ENCODE data around the gene HOMER2. TPM values are rescaled to one million over a fixed set of nuclear protein-coding genes. Genes with fewer than 3 reads are reported as not detected.

HOMER2 gene
- total and polyA plus RNA-seq, 4 donors, result 4.3 to 62.0 (median 23.6) TPM

DNA sequence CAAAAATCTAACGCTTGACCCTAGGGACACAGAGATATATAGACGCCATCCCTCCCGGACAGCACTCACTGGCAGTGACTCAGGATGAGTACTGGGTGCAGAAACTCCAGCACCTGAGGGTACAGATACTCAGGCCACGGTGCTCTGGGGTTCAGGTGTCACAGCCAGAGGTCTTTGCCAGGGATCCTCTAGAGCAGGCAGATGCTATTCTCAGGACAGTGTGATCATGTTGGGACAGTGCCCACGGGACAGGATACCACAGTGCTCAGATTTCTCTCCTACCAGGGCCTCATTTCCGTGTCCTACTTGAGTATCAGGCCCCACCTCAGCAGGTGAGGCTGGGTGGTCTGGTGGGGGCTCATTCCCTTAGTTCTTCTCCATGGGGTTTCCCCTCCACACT lies 34.4 kb downstream of the HOMER2 start:
- DNase-seq (ENCODE audit: low spot score), result no peak
- no peaks in the 10 kb centered on the region for H3K9me3 ChIP-seq (ENCODE audit: control insufficient read depth in 4 of 4, low read length in 3 of 4)
- no peaks in the 10 kb centered on the region for H3K27me3 ChIP-seq (ENCODE audit: control insufficient read depth in 4 of 4, insufficient read depth in 4 of 4, low read length in 3 of 4)
- H3K4me1 ChIP-seq (ENCODE audit: control insufficient read depth in 4 of 4, insufficient read depth in 4 of 4, low read length in 3 of 4), result peaks cover 11 to 57% (median 30%) of the 10 kb centered on the region in 4 donors
- 72% methylated on average over 6 of the region's 6 CpGs for WGBS
- H3K9ac ChIP-seq (ENCODE audit: low read depth in 1 of 2, low read length in 2 of 2), result no peak overlapping the region
- H3K27ac ChIP-seq (ENCODE audit: low read depth in 1 of 2, low read length in 2 of 2), result peak overlapping the region; percentile 86 to 96
- TF ChIP-seq, protein P1, sequence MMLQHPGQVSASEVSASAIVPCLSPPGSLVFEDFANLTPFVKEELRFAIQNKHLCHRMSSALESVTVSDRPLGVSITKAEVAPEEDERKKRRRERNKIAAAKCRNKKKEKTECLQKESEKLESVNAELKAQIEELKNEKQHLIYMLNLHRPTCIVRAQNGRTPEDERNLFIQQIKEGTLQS (IDR thresholded peaks at IDR 0.05), result no peak
- TF ChIP-seq GABPA (IDR thresholded peaks at IDR 0.05 in 1 of 2, conservative IDR thresholded peaks at IDR 0.05 in 1 of 2) (no peak), FOXA1 (IDR thresholded peaks at IDR 0.05) (no peak), FOXA2 (IDR thresholded peaks at IDR 0.05) (no peak), NR2F2 (IDR thresholded peaks at IDR 0.05) (no peak), TAF1 (conservative IDR thresholded peaks at IDR 0.05) (no peak), SP1 (IDR thresholded peaks at IDR 0.05) (no peak), YY1 (IDR thresholded peaks at IDR 0.05) (no peak), HNF4G (IDR thresholded peaks at IDR 0.05) (no peak), EGR1 (IDR thresholded peaks at IDR 0.05; ENCODE audit: low read depth in 2 of 2) (no peak), RAD21 (IDR thresholded peaks at IDR 0.05) (no peak)
- TF ChIP-seq, protein P2, sequence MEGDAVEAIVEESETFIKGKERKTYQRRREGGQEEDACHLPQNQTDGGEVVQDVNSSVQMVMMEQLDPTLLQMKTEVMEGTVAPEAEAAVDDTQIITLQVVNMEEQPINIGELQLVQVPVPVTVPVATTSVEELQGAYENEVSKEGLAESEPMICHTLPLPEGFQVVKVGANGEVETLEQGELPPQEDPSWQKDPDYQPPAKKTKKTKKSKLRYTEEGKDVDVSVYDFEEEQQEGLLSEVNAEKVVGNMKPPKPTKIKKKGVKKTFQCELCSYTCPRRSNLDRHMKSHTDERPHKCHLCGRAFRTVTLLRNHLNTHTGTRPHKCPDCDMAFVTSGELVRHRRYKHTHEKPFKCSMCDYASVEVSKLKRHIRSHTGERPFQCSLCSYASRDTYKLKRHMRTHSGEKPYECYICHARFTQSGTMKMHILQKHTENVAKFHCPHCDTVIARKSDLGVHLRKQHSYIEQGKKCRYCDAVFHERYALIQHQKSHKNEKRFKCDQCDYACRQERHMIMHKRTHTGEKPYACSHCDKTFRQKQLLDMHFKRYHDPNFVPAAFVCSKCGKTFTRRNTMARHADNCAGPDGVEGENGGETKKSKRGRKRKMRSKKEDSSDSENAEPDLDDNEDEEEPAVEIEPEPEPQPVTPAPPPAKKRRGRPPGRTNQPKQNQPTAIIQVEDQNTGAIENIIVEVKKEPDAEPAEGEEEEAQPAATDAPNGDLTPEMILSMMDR (IDR thresholded peaks at IDR 0.05; ENCODE audit: low read depth, low read length, missing input control), result no peak
- TF ChIP-seq, protein P3, sequence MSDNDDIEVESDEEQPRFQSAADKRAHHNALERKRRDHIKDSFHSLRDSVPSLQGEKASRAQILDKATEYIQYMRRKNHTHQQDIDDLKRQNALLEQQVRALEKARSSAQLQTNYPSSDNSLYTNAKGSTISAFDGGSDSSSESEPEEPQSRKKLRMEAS (IDR thresholded peaks at IDR 0.05), result no peak
- TF ChIP-seq, protein P4, sequence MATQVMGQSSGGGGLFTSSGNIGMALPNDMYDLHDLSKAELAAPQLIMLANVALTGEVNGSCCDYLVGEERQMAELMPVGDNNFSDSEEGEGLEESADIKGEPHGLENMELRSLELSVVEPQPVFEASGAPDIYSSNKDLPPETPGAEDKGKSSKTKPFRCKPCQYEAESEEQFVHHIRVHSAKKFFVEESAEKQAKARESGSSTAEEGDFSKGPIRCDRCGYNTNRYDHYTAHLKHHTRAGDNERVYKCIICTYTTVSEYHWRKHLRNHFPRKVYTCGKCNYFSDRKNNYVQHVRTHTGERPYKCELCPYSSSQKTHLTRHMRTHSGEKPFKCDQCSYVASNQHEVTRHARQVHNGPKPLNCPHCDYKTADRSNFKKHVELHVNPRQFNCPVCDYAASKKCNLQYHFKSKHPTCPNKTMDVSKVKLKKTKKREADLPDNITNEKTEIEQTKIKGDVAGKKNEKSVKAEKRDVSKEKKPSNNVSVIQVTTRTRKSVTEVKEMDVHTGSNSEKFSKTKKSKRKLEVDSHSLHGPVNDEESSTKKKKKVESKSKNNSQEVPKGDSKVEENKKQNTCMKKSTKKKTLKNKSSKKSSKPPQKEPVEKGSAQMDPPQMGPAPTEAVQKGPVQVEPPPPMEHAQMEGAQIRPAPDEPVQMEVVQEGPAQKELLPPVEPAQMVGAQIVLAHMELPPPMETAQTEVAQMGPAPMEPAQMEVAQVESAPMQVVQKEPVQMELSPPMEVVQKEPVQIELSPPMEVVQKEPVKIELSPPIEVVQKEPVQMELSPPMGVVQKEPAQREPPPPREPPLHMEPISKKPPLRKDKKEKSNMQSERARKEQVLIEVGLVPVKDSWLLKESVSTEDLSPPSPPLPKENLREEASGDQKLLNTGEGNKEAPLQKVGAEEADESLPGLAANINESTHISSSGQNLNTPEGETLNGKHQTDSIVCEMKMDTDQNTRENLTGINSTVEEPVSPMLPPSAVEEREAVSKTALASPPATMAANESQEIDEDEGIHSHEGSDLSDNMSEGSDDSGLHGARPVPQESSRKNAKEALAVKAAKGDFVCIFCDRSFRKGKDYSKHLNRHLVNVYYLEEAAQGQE (IDR thresholded peaks at IDR 0.05), result no peak
- TF ChIP-seq, protein P5, sequence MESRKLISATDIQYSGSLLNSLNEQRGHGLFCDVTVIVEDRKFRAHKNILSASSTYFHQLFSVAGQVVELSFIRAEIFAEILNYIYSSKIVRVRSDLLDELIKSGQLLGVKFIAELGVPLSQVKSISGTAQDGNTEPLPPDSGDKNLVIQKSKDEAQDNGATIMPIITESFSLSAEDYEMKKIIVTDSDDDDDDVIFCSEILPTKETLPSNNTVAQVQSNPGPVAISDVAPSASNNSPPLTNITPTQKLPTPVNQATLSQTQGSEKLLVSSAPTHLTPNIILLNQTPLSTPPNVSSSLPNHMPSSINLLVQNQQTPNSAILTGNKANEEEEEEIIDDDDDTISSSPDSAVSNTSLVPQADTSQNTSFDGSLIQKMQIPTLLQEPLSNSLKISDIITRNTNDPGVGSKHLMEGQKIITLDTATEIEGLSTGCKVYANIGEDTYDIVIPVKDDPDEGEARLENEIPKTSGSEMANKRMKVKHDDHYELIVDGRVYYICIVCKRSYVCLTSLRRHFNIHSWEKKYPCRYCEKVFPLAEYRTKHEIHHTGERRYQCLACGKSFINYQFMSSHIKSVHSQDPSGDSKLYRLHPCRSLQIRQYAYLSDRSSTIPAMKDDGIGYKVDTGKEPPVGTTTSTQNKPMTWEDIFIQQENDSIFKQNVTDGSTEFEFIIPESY (IDR thresholded peaks at IDR 0.05), result no peak
- no peak overlapping the region for H3K4me3 ChIP-seq (ENCODE audit: low read depth in 1 of 3, low read length in 3 of 3)
- H3K36me3 ChIP-seq (ENCODE audit: control insufficient read depth in 4 of 4, insufficient read depth in 3 of 4, low read depth in 1 of 4, low read length in 3 of 4), result no peaks in the 10 kb centered on the region

DNA sequence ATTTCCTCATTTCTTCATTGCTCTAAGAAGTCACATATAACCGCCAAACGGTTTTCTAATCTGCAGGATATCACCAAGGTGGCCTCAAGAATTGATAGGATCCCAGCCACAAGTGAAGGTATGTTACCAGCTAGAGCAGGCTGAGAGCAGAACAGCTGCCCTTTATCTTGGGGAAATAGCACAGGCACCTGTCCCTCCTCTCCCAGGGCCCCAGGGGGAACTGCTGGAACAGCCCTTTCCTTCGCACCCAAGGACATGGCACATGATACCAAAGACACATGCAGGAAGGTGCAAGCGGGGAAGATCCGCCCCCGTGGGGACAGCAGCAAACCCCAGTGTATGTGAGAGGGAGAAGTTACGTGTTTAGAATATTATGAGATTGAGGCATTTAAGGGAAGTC lies 35.3 kb downstream of the HOMER2 start:
- Histone ChIP-seq H3K4me3 (ENCODE audit: low read depth in 1 of 3, low read length in 3 of 3) (no peak overlapping the region), H3K9ac (ENCODE audit: low read depth in 1 of 2, low read length in 2 of 2) (no peak overlapping the region), H3K27me3 (ENCODE audit: control insufficient read depth in 4 of 4, insufficient read depth in 4 of 4, low read length in 3 of 4) (no peaks in the 10 kb centered on the region), H3K27ac (ENCODE audit: low read depth in 1 of 2, low read length in 2 of 2) (peak overlapping the region; percentile 86 to 96), H3K36me3 (ENCODE audit: control insufficient read depth in 4 of 4, insufficient read depth in 3 of 4, low read depth in 1 of 4, low read length in 3 of 4) (no peaks in the 10 kb centered on the region), H3K9me3 (ENCODE audit: control insufficient read depth in 4 of 4, low read length in 3 of 4) (no peaks in the 10 kb centered on the region), H3K4me1 (ENCODE audit: control insufficient read depth in 4 of 4, insufficient read depth in 4 of 4, low read length in 3 of 4) (peaks cover 11 to 52% (median 30%) of the 10 kb centered on the region in 4 donors)
- no peak for TF ChIP-seq FOXA1 (IDR thresholded peaks at IDR 0.05)
- TF ChIP-seq RXRA (IDR thresholded peaks at IDR 0.05), result no peak
- TF ChIP-seq HNF4G (IDR thresholded peaks at IDR 0.05), result no peak
- DNase-seq (ENCODE audit: low spot score), result no peak
- WGBS, result 86% methylated on average over 7 of the region's 7 CpGs
